Suprapubic skin (tissue), 4 donors: ENCODE results near the gene CAMLG.

Source experiments
- EP300 ChIP-seq: sonication (generic); formaldehyde crosslinking; IDR thresholded peaks from one replicate; pipeline ENCODE4 v1.6.1; 2017; ENCODE audit warnings: antibody characterized with exemption
- POLR2A ChIP-seq, 2 donors: fragments of 450-650 bp; IDR thresholded peaks; one replicate each; pipeline ENCODE4 v1.6.1; 2017; ENCODE audit warnings: antibody characterized with exemption in 2 of 2, mild to moderate bottlenecking in 2 of 2, moderate library complexity in 2 of 2
- POLR2AphosphoS5 ChIP-seq, 3 donors: sonication (generic); formaldehyde crosslinking; IDR thresholded peaks; one replicate each; pipeline ENCODE4 v1.6.1; 2017; ENCODE audit warnings: antibody characterized with exemption in 3 of 3
- TF ChIP-seq, protein P1 (sequence below), 2 donors: fragments of 200-600 bp in 1 of 2; fragments of 450-650 bp in 1 of 2; sonication (generic) in 1 of 2; IDR thresholded peaks; one replicate each; pipeline ENCODE4 v1.5.1; 2016 to 2019; ENCODE audit warnings: antibody characterized with exemption in 2 of 2, mild to moderate bottlenecking in 1 of 2, moderate library complexity in 1 of 2

DNA sequence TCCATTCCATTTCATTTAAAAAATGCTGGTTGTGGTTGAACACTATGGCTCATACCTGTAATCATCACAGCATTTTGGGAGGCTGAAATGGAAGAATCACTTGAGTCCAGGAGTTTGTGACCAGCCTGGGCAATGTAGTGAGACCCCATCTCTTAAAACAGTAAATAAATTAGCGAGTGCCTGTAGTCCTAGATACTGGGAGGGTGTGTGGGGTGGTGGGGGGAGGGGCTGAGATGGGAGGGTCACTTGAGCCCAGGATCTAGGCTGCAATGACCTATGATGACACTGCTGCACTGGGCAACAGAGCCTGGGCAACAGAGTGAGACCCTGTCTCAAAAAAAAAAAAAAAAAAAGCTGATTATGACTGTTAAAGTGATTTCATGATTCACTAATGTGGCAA is 49.3 kb downstream of the CAMLG start:
- no peak for TF ChIP-seq POLR2AphosphoS5 (IDR thresholded peaks at IDR 0.05)
- TF ChIP-seq, protein P1, sequence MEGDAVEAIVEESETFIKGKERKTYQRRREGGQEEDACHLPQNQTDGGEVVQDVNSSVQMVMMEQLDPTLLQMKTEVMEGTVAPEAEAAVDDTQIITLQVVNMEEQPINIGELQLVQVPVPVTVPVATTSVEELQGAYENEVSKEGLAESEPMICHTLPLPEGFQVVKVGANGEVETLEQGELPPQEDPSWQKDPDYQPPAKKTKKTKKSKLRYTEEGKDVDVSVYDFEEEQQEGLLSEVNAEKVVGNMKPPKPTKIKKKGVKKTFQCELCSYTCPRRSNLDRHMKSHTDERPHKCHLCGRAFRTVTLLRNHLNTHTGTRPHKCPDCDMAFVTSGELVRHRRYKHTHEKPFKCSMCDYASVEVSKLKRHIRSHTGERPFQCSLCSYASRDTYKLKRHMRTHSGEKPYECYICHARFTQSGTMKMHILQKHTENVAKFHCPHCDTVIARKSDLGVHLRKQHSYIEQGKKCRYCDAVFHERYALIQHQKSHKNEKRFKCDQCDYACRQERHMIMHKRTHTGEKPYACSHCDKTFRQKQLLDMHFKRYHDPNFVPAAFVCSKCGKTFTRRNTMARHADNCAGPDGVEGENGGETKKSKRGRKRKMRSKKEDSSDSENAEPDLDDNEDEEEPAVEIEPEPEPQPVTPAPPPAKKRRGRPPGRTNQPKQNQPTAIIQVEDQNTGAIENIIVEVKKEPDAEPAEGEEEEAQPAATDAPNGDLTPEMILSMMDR (IDR thresholded peaks at IDR 0.05) = no peak
- no peak for TF ChIP-seq POLR2A (IDR thresholded peaks at IDR 0.05)
- TF ChIP-seq EP300 = no peak
